GM19438 (cell line): ENCODE data around the gene IL18.
"Not testable (repeated sequence)": the region's sequence is repeated elsewhere in the genome, so short reads cannot be mapped to it uniquely, and the experiment has no call there.

Experiments
- ATAC-seq: cut with Tn5 transposase; IDR thresholded peaks from one replicate; pipeline ENCODE4 v1.9.1; 2021; ENCODE audit warnings: low read depth; ENCODE audit not compliant: unreplicated experiment

The IL18 gene

DNA sequence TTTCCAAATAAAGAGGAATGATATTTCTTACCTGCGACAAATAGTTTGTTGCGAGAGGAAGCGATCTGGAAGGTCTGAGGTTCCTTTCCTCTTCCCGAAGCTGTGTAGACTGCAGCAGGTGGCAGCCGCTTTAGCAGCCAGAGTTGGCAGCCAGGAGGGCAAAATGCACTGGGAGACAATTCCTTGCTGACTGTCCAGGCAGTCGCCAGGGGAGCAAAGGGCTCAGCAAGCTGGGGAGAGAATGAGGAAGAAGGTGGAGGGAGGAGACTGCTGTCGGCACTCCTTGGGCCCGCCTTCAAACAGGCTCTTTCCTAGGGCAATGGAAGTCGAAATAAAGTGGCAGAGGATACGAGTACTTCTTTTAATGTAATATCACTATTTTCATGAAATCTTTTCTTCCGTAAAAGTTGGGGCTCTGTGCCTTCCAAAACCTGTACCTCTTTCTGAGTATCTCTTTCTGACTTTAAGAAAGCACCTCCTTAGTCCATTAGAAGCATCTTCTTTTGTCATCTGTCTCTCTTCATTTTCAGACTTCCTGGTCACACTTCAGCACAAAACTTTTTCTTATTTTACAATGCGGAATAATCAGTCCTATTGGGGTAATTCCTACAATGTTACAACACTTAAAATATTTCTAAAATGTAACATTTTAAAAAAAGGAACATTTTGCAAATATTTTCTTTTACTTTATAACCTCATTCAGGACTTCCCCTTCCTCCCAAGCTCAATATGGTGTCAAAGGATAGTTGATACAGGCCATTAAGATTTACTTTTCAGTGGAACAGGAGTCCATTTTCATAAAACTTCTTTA lies at the start of gene IL18:
IL18 (minus strand) TSS at position 220 of the 811 bp plus-strand sequence. CDS start 9,041 bp downstream, outside the sequence.
- ATAC-seq, result no peak

DNA sequence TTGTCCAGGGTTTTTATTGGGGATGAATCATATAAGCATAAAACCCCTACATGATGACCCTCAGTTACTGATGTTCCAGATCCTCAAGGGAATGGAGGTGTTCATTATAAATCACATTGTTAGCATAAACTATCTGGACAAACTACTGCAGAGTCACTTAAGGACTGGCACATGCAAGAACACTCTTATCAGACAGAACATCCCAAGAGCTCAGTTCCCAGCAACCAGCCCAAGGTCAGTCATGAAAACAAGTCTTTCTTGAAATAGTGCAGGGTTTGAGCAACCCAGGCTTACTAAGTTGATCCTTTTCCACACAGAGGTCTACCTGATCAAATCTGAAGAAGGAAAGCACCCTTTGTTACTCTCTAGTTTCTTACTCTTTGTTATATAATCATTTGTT lies 48.8 kb upstream of the IL18 start:
- no peak for ATAC-seq

DNA sequence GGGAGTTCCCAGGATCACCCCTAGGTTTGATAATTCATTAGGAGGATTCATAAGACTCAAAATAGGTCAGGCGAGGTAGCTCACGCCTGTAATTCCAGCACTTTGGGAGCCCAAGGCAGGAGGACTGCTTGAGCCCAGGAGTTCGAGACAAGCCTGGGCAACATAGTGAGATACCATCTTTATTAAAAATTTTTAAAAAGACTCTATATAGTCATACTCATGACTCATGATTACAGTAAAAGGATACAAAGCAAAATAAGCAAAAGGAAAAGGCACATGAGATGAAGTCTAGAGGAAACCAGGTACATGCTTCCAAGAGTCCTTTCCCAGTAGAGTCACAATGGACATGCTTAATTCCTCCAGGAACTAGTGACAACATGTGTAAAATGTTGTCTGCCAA lies 48.4 kb upstream of the IL18 start:
- ATAC-seq, result no peak

- ATAC-seq, result no peak
Observed at GRCh38 chr11:112211536-112211935, 47.6 kb upstream of the IL18 start.

DNA sequence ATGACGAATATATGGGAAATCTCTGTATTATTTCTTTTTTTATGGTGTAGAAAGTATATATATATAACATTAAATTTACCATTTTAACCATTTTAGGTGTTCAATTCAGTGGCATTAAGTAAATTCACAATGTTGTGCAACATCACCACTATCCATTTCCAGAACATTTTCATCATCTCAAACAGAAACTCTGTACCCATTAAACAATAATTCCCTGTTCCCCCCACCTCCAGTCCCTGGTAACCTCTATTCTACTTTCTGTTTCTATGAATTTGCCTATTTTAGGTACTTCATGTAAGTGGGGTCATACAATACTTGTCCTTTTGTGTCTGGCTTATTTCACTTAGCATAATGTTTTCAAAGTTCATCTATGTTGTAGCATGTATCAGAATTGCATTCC lies 47.0 kb upstream of the IL18 start:
- no peak for ATAC-seq

GRCh38 chr11:112206071-112206470 lies 42.2 kb upstream of the IL18 start:
- ATAC-seq, result no peak

DNA sequence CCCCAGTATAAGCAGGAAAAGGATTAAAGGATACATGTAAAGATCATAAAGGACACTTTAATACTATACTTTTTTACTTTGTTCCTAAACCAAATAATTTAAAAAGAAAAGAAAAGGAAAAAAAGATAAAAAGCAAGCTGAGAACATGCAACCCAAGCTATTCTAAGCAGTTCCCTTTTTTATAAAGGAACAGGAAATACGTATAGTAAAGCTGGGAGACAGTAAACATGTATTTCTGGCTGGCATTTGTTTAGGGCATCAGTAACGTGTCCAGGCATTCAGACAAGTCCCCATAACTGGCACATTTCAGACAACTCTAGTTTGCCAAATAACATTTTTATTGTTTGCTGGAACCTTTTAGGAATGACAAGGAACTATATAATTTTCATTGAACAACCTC lies 36.4 kb upstream of the IL18 start:
- no peak for ATAC-seq

DNA sequence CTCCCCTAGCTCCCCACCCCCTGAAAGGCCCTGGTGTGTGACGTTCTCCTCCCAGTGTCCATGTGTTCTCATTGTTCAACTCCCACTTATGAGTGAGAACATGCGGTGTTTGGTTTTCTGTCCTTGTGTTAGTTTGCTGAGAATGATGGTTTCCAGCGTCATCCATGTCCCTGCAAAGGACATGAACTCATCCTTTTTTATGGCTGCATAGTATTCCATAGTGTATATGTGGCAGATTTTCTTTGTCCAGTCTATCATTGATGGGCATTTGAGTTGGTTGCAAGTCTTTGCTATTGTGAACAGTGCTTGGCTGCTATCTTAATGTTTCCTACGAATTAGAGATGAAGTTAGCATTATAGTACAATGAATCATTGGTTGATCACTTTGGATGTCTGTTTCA lies 35.2 kb upstream of the IL18 start:
- ATAC-seq, result not testable (repeated sequence)

GRCh38 chr11:112196519-112197087 lies 32.7 kb upstream of the IL18 start:
- no peak for ATAC-seq

DNA sequence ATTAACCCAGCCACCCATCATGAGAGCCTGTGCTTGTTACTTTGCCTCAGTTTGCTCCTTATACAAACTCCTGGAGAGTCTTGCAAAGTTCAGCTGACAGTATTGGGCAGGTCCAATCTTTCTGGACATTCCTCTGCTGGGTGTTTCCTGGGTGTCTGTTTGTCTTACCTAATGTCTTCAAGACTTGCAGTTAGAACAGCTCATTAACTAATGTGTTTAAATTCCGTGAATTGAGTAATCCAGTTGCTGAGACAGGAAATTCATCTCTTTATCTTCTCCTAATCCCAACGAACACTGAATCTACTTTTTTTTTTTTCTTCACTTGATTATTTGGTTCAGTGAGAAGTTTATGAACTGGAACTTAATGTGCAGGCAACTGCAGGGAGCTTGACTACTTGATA lies 32.1 kb upstream of the IL18 start:
- no peak for ATAC-seq

DNA sequence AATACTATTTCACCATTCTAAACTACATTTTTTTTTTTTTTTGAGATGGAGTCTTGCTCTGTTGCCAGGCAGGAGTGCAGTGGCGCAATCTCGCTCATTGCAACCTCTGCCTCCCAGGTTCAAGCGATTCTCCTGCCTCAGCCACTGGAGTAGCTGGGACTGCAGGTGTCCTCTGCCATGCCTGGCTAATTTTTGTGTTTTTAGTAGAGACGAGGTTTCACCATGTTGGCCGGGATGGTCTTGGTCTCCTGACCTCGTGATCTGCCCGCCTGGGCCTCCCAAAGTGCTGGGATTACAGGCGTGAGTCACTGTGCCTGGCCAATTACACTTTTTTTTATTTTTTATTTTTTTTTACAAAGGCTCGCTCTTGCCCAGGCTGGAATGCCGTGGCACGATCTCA lies 31.2 kb upstream of the IL18 start:
- ATAC-seq, result not testable (repeated sequence)

DNA sequence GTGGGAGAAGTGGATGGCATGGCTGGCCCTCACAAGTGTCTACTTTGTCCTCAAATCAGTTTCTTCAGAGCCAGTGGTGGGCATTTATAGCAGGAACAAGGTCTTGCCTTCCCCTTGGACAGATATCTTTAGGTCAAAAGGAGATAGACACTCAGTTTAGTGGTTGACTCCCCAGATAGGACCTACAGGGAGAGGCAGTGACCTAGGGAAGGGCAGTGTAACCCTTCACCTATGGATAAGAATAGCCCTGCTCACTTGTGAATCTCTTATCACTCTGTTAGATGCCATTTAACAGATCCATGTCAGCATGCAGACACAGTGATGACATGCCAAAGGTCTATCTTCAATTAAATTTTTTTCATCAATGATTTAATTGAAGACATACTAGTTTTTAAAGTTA lies 22.4 kb upstream of the IL18 start:
- no peak for ATAC-seq

DNA sequence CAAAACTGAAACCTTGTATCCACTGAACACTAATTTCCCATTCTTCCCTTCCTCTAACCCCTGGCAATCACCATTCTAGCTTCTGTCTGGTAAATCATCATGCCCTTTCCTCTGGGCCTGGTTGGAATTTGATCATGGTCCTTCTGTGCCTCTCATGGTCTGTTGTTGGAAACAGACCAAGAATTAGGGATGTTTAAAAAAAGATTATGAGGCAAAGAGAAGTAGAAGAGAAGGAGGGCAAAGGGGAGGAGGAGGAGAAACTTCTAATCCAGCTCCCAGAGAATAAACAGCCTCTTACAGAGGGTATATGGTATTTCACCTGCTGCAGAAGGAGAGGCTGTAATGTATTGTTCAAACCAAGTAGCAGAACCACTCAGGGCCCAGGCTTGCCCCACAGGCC lies 22.0 kb upstream of the IL18 start:
- ATAC-seq, result no peak

DNA sequence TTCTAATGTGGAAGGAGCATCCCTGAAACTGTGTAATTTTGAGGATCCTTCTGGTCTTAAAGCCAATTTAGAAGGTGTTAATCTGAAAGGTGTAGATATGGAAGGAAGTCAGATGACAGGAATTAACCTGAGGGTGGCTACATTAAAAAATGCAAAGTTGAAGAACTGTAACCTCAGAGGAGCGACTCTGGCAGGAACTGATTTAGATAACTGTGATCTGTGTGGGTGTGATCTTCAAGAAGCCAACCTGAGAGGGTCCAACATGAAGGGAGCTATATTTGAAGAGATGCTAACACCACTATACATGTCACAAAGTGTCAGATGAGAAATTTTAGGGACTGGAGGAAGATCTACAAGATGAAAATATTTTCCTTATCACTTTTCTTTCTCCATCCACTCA lies 19.0 kb upstream of the IL18 start:
- ATAC-seq, result no peak

- ATAC-seq, result peak; percentile 64
Observed at GRCh38 chr11:112179601-112180000, 15.7 kb upstream of the IL18 start.

- no peak for ATAC-seq
Observed at GRCh38 chr11:112178936-112179335, 15.0 kb upstream of the IL18 start.

- ATAC-seq, result no peak
Observed at GRCh38 chr11:112178428-112178827, 14.5 kb upstream of the IL18 start.

DNA sequence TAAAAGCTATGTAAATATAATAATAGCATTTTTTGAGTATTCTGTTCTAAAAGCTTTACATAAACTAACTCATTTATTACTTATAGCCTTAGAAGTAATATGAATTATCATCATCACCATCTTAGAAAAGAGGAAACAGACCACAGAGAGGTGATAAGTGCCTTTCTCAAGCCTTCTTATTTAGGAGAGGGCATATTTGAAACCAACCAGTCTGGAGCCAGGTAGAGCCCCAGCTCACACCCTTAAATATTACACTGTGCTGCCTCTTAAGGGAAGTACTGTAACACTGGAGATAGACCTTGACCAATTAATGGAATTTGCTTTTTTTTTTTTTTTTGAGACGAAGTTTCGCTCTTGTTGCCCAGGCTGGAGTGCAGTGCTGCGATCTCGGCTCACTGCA lies 13.7 kb upstream of the IL18 start:
- no peak for ATAC-seq

- no peak for ATAC-seq
Observed at GRCh38 chr11:112176077-112176476, 12.2 kb upstream of the IL18 start.

DNA sequence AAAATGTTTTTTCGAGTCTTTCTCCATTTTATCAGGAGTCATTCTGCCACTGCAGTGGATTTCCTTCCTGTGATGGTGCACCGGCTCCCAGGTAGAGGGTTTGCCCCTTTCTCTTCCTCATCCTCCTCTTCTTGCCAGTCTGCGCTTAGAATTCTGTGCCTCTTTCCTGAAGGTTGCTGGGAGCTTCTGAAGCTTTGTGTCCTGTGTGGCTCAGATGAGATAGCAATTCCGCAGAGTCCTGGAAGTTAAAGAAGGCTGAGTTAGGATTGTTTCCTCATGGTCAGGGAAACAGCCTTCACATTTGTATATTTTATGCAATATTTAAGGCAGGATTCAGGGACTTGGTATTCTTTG lies 11.7 kb upstream of the IL18 start:
- no peak for ATAC-seq

- no peak for ATAC-seq
Observed at GRCh38 chr11:112174789-112175598, 11.1 kb upstream of the IL18 start, which contains the start of gene BCO2. TSS of gene BCO2 (plus strand) at chr11:112175512. CDS start at chr11:112175602, 90 bp downstream.
